ENCODE data around the gene ZNF692.

The ZNF692 gene

DNA sequence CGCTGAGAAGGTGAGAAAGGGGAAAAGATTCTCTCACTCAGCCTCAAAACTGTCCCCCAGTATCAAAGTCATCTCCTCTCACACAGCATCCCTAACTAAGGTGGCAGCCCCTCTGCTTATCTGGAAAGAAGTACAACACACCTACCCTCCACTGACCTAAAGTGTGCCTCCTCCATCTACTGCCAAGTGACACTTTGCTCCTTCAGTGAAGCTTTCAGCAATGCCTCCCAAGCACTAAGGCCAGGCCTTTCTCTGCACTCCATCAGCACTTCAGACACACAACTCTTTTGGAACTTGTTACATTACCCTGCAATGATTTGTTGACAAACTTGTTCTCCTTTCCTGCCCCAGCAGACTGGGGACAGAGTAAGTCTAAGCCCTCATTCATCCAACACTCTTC is 34.6 kb downstream of the ZNF692 start:
- no peak for DNase-seq

DNA sequence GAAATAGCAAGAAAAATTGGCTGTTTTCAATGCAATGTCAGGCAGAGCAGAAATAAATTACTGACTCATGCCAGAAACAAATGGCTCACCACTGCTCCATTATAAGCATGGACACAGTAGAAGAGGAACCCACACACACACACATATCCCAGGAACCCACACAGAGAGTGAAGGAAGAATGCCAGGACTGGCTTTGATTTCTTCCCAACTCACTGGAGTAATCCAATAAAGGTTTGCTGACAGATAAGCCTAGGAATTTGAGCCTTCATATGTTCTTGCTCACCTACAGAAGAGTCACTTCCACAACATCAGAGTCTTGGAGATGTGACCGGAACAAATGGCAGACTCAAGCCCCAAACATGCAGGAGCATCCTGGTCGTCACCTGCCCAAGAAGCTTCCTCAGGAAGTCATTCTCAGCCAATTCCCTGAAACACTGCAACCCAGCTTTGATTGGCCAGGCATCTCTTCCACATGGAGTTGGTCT is 35.3 kb downstream of the ZNF692 start:
- no peak for DNase-seq

DNA sequence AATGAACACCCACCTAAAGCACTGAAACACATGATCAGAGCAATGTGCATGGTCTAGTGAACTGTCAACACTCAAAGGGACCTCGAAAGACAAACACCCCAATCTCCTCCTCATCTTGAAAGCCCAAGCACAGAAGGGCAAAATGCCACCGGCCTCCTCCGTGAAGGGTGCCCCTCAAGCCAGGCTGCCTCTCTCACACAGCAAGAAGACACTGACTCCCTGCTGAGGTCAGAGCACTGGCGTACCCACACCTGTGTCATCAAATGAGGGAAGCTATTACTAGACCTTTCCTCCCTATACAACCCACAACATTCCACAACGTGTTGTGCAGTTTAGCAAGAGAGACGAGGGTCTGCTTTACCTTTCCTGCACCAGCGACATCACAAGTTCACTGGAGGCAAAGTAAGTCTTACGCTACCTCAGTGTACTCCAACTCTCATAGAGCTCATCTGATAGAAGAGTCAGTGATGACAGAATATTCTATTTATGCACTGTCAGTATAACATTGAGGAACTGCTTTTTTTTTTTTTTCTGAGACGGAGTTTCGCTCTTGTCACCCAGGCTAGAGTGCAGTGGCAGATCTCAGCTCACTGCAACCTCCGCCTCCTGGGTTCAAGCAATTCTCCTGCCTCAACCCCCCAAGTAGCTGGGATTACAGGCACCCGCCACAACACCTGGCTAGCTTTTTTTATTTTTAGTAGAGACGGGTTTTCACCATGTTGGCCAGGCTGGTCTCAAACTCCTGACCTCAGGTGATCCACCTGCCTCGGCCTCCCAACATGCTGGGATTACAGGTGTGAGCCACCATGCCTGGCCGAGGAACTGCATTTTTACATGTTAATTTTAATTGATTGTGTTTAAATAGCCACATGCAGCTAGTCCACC is 36.5 kb downstream of the ZNF692 start:
- no peak for DNase-seq

DNA sequence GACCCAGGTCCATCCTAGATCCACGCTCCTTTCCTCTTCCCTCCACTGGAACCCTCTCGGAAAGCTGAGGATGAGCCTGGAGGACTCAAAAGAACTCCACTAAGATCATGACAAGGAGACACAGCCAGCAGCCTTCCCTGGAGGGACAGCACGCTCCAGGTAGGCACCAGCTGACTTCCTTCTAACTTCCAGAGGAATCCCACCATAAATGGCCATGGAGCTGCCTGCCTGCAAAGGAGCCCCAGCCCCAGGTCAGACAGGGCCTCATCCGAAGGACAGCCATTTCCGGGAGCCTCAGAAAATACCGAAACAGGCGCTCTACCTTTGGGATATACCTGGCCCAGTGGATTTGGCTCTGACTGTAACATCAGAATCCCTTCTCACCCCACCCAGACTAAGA is 37.2 kb downstream of the ZNF692 start:
- no peak for DNase-seq

DNA sequence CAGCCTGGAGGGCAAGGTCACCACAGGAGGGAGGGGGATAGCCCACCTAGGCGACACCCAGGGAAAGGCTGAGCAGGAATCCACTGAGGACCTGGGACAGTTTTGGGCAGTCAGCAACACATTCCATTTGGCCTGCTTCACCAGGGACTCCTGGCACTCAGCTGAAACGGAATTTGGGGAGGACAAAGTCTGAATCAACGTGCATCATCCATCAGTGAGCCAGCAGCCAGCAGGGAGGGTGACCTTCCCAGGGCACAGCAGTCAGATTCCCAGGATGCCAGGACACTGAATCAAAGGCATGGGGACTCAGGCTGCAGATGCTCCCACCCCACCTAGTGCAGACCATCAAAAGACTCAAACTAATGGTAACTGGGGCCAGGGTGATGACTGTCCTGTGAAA is 37.8 kb downstream of the ZNF692 start:
- no peak for DNase-seq

DNA sequence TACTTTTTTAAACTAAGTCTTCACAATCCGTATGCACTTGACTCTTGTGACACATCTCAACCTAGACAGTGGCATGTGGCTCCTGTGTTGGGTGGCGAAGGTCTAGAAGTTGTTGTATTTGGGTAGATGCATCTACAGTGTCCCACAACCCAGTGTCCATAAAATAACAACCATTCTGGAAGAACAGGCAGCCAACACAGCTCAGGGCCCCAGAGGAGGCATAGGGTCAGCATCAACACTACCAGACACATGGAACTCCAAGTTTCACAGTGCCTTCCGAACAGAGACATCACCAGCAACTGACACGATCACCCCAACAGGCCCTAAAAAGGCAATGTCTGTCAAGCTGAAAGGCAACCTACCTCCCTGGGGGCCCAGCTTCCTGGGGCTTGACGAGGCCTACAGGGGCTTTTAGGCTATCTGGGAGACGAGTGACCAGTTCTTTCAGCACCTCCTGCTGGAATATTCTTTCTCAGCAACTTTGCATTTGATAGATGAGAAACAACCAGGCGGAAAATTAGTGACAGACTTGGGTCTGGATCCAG is 38.8 kb downstream of the ZNF692 start:
- no peak for DNase-seq

DNA sequence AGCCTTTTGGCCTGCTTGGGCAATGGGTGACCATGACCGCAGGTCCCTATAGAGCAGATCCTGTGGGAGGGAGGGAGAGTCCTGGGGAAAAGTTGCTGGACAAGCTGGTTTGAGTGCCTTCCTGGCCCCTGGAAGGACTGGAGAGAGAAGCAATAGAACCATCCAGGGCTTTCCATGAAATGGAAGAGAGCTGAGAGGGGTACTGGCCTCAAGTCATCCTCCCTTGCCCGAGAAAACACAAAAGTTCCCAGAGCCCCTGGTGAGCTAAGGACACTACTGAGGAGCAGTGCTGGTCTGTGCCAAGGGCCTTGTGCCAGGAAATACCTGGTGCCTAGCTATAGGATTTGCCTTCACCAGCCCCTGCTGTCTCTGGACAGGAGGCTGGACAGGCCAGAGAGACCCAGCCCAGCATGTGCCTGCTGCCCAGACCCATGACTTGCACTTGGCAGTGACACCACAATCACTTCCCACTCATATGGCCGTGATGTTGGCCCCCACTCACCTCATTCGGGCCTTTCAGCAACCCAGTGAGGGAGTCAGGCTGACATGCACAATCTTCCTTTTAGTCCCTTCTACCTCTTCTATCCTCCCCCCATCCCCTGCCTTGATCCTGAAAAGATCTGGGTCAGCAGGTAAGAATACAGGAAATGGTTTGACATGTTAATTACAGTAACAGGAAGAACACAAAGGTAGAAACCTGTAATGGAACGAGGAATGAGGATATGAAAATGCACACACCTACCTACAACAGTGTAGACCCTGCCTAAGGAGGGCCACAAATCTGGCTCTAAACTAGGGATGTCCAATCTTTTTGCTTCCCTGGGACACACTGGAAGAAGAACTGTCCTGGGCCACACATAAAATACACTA is 40.1 kb downstream of the ZNF692 start:
- no peak for DNase-seq

DNA sequence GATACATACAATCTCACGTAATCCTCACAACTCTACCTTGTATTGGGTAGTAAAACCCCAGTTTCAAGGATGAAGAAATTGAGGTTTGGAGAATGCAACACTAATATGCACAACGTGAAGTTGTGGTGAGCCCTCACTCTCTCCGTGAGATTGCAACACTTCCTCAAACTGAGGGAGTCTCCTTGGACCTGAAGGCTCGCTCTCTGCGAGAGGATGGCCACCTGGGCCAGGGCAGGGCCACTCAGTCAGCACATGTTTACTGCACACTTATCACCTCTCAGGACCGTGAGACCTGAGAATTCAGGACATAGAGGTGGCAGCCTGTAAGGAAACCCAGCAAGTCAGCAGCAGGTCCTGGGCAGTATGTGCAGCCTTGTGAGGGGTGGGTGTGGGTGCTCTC is 41.8 kb downstream of the ZNF692 start:
- DNase-seq = no peak

DNA sequence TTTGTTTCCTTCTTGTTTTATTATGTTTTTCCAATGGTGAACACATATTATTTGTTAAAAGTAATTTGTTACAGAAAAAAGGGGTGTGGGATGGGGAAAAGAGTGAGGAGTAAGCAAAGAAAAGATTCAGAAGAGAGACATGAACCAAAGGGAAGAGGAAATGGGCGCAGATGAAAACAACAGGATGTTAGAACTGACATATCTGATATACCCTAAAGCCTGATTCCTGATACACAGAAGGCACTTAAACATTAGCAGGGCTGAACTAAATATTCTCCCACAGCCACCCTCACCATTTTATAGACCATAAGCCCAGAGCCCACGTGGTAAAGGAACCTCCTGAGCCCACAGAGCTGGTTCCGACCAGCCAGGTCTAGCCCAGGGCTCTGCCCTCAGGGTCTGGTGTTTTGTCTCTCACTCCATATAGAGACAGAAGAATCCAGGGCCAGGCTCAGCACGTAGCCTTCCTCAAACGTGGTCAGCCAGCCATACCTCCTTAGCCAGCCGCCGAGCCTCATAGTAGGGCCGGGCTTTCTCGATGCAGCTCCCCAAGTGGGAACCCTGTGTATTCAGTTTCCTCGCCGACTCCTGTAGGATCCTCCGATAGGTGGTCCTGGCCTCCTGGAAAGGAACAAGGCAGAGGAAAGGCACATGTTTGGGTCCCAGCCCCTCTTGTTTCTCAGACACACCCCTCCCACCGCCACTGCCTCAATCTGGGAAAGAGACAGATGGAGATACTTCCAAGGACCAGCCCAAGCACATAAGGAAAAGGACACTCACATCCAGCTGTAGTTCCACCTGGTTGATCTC is 42.6 kb downstream of the ZNF692 start:
- no peak for DNase-seq

DNA sequence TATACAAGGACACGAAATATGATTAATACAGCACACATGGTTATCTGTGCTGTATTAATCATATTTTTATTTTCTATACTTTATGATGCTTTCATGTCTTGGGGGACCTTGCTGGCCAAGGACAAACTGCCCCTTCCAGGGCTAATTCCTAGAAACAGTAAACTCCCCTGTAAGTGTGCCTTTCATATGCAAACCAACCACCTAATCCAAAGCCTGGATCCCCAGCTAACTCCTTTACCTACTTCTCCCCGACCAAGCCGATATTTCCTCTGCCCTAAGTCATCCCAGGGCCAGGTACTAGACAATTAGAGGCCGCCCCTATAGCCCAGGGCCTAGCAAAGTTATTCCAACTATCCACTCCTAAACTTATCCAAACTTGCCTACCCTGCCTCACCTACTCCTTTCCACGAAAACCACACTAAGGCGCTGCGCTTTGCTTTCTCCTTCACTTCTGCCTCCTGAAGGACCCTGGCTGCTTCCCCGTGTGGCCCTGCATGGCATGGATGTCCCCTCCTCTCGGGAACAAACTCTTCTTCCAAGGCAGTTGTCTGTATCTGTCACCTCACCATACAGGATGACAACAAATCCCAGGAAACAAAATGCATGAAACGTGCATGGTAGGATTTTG is 43.4 kb downstream of the ZNF692 start:
- no peak for DNase-seq

DNA sequence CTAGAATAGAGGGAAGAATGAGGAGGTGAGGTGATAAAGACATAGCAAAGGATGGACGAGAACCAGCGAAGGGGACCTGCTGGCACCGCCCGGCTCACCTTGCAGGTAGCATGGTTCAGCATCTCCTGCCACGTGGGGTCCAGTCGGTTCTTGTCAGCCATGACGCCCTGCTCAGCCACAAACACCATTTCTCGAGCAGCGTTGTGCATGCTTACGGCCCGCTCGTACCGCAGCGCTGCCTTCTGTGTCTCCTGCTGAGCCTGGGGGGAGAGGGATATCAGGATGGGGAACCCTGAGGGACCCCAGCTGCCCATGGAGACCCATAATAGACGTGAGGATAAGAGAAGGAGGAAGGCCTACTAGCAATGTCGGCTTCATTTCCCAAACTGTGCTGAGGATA is 44.5 kb downstream of the ZNF692 start:
- no peak for DNase-seq

DNA sequence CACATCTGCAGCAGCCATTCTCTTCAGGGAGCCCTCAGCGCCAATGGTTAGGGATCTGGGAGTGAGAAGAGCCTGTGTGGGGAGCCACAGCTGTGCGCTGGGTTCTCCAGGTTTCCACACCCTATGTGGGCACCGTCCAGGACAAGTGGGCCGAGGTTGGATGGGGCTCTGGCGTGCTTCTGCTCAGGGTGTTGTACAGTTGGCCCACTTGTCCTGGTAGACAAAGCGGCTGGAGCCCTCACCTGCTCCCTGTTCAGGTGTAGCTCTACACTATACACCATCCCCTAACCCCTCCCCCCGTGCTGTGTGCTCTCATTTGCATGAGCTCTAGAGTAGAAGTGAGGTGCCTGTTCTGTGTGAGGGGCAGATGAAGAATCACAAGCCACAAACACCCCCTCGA is 45.3 kb downstream of the ZNF692 start:
- no peak for DNase-seq

DNA sequence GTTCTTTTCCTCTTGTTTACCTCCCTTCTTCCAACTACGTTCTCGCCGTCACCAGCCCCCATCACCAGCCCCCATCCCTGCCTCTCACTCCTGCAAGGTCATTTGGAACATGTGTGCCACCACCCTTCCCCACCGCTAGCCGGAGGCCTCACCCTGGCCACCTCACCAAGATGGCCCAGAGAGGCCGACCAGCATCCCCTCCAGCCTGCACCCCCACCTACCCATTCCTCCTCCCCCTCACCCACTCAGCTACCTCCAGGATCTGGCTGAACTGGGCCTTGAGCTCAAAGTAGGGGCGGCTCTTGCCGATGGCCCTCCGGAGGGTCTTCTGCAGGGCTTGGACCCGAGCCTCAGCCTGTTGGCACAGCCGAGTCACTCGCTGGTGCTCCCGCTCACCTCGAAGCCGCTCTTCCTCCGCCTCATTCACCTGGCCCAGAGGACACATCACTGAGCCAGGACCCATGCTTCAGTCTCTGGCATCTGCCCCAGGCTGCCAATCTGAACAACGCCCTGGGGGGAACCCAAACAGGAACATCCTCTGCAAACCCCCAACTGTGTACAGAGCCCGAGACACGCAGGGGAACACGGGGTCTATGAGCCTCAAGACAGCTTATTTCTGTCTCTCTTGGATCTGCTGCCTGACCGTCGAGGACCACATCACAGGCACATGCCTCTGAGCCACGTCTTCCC is 46.0 kb downstream of the ZNF692 start:
- no peak for DNase-seq

DNA sequence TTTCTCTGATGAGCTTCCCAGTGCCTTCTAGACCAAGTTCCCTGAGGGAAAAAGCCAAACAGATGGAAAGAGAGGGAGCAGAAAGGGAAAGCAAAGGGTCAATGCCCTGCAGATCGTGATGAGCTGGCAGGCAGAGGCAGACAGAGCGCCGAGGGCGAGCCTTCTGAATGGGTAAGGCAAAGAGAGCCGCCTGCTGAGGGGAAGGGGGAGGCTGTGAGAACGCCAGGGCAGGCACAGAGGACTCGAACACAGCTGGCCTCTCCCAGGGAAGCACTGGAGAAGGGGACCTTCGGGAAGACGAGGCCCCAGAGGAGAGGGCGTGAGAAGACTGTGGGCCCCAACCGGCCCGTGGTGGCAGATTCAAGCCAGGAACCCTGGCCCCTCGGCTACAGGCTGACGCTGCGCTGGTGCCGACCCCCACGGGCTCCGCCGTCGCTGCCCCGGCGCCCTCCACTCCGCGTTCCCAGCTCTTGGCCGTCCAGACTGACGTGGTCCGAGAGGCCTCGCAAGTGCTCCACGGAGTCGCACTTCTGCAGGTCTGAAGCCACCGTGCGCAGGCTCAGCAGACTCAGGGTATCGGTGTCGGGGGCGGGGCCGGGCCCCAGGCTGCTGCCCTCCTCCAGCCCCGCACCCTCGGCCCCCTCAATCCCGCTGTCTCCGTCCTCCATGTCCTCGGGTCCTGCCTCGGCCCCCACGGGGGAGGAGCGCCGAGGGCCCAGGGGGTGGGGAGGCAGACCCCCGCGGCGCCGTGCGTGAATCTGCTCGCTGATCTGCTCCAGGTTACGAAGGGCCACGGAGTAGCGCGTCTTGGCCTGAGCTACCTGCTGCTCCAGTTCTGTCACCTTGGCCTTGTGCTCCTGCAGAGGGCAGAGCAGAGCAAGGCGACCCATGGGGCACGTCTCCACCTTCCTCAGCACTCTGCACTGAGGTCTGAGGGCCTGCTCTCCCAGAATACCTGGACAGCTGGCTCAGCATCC is 47.1 kb downstream of the ZNF692 start:
- no peak for DNase-seq

DNA sequence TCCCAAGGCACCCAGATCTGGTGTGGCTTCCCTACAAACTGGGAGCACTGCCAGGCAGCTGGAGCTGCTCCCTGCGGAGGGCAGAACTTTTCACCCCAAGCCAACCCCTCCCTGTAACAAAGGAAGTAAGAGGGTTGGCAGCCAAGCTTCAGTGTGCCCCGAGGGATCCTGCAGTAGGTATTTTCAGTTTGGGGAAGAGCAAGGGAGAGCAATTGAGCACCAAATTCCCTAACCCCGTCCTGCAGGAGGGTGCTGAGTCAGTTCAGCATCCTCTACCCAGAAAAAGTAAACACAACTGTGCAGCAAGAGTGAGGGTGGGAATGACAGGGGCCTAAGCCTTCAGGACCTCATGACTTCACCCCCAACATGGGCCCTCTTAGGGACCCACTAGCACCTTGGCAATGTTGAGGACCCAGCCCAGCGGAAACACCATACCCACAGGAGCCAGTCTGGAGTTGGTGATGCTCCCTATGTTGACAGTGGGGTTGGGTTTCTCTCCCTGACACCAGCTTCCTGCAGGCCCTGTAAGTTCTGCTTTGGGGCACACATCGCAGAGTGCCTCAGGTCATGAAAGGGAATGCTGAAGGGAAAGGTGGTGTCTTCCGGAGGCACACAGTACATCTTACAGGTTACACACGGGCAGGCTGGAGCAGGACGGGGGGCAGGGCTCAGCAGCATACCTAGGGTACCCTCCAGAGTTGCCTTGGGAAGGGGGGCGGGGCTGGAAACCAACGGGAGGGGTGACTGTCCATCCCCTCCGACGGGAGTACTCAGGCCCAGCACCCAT is 48.0 kb downstream of the ZNF692 start:
- no peak for DNase-seq

DNA sequence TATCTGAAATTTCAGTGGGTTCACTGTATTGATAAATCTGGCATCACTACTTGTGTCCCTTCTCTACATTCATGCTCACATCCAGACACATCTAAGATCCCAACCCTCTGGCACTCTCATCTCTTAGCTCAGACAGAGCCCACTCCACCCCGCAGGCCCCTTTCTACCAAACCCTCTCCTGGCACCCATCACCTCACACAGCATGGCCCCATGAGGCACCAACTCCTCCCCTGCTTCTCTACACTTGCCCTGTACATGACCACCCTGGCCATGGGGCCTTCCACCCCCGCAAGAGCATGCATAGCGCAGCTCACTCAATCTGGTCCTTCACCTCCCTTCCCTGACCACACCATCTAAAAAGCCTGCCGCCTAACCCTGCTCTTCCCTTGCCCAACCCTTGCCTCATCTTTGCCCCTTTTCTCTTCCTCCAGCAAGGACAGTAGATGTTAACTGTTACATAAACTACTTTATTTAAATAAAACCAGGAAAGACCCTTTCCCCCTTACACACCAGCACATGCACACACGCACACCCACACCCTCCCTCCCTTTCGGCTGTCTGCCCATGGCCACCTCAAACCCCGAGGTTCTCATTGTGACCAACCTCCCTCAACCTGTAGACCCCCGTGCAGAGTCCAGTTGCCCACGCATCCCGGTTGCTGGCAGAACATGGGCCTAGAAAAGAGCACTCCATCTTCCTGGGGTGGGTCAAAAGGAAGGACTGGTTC is 48.7 kb downstream of the ZNF692 start:
- no peak for DNase-seq

DNA sequence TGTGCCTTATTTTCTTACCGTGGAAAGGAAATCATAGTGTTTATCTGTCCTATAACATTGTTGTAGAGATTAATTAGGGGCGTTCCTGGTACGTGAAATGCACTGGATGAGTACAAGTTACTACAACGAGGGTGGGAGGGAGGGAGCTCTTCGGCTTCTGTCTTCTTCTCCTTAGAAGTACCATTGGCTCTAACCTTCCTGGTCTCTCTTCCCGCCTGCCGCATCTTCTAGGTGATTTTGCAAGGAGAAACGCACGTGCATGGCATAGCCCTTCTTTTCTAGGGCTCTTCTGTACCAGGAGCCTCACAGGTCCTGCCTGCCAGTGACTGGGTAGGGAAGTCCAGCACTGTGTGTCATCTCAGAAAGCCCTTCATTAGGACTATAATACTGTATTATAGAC is 50.0 kb downstream of the ZNF692 start:
- DNase-seq = no peak

DNA sequence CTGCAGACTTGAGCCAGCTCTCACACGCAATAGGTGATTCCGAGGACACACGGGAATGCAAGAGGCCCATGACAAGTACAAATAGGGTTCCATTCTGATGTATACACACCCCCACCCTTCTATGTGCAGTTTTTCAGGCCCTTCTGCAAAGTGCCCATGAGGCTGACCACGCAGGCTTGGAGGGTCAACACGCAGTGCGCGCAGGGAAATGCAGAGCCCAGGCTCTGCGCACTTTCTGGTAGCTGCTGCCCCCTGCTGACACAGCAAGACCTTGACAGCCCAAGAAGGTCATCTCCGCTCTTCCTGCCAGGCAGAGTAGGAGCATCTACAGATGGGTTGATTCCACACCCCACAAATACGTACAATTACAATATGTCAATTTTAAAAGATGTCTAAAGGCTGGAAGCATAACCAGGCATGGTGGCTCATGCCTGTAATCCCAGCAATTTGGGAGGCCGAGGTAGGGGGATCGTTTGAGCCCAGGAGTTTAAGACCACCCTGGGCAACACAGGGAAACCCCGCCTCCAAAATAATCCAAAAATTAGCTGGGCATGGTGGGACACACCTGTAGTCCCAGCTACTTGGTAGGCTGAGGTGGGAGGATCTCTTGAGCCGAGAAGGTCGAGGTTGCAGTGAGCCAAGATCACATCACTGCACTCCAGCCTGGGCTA is 51.7 kb downstream of the ZNF692 start:
- peak; percentile 49 for DNase-seq
